Esophagus squamous epithelium (tissue), 5 donors: Measurements from ENCODE around the gene CNIH3. TPM values are rescaled to one million over a fixed set of nuclear protein-coding genes. Genes with fewer than 3 reads are reported as not detected.

Experiments used
- DNase-seq: peaks from one replicate; lab custom pipeline; 2025; lab: John Stamatoyannopoulos, UW
- H3K27ac ChIP-seq, 4 donors: fragments of 200-600 bp; sonication (generic); one replicate each; pipeline ENCODE4 v1.5.1; 2016 to 2019; ENCODE audit warnings: mild to moderate bottlenecking in 1 of 4
- H3K27me3 ChIP-seq, 4 donors: fragments of 200-600 bp; sonication (generic); 1 replicate in 3 of 4; 2 replicates in 1 of 4; pipeline versions ENCODE4 v1.5.1 to v1.6.0; 2017 to 2021; ENCODE audit warnings: antibody characterized with exemption in 1 of 4
- H3K36me3 ChIP-seq, 3 donors: fragments of 200-600 bp; sonication (generic); one replicate each; pipeline ENCODE4 v1.5.1; 2016 to 2019
- H3K4me1 ChIP-seq, 3 donors: fragments of 200-600 bp; sonication (generic); one replicate each; pipeline ENCODE4 v1.5.1; 2017 to 2019
- H3K4me3 ChIP-seq, 4 donors: fragments of 200-600 bp; sonication (generic); 1 replicate in 3 of 4; 2 replicates in 1 of 4; pipeline ENCODE4 v1.5.1; 2016 to 2019; ENCODE audit warnings: mild to moderate bottlenecking in 2 of 4, moderate library complexity in 1 of 4
- H3K9me3 ChIP-seq, 3 donors: fragments of 200-600 bp; sonication (generic); one replicate each; pipeline ENCODE4 v1.5.1; 2016 to 2019
- CTCF ChIP-seq, 6 experiments: fragments of 450-650 bp in 4 of 6; fragments of 200-600 bp in 2 of 6; sonication (generic) in 2 of 6; IDR thresholded peaks; one replicate each; pipeline ENCODE4 v1.5.1; 2016 to 2019; ENCODE audit warnings: antibody characterized with exemption in 6 of 6, mild to moderate bottlenecking in 4 of 6, moderate library complexity in 4 of 6
- POLR2A ChIP-seq, 4 donors: fragments of 450-650 bp; IDR thresholded peaks; one replicate each; pipeline ENCODE4 v1.6.1; 2017; ENCODE audit warnings: antibody characterized with exemption in 4 of 4, mild to moderate bottlenecking in 4 of 4, moderate library complexity in 3 of 4
- WGBS, 2 donors: methylation state at CpG; one replicate each; pipeline ENCODE4 v1.1.5; 2018; 5-methylcytosine and 5-hydroxymethylcytosine counted together
- intact Hi-C: fragments of 100-400 bp; cut with DNase I; formaldehyde crosslinking; loops from one replicate; pipeline ENCODE4 v1.15.0; 2022
- total RNA-seq, 4 donors: library from RNA; depleted of rRNA; stranded (reverse); fragments of >200 nt; gene quantifications; one replicate each; pipeline ENCODE4 v1.1.0, GENCODE V29; 2016
- donor health status: DM: yes; HTN: yes; CAD: no.

The CNIH3 gene
- total RNA-seq, 4 donors from 2014 or later, result 0.34 to 3.2 (median 1.2) TPM; not detected in 1

- Histone ChIP-seq H3K36me3 (no peaks in the 10 kb centered on the region), H3K4me3 (no peak overlapping the region), H3K9me3 (no peaks in the 10 kb centered on the region), H3K27me3 (no peaks in the 10 kb centered on the region), H3K27ac (no peak overlapping the region), H3K4me1 (peaks cover 0 to 4% (median 0%) of the 10 kb centered on the region in 3 donors)
- no peak for TF ChIP-seq POLR2A (IDR thresholded peaks at IDR 0.05)
- TF ChIP-seq CTCF (IDR thresholded peaks at IDR 0.05), result no peak
- intact Hi-C loops, result no loop called here
- 77 to 98% methylated on average over 4 to 6 of the region's 6 CpGs for WGBS, 2 donors
- no peak for DNase-seq
These were observed 152.9 kb downstream of the CNIH3 start for GRCh38 chr1:224768971-224769370.

- no peak for DNase-seq
- TF ChIP-seq POLR2A (IDR thresholded peaks at IDR 0.05) (no peak), CTCF (IDR thresholded peaks at IDR 0.05) (no peak)
- Histone ChIP-seq H3K4me1 (peaks cover 0 to 4% (median 0%) of the 10 kb centered on the region in 3 donors), H3K27ac (no peak overlapping the region), H3K36me3 (no peaks in the 10 kb centered on the region), H3K27me3 (no peaks in the 10 kb centered on the region), H3K4me3 (no peak overlapping the region), H3K9me3 (no peaks in the 10 kb centered on the region)
- intact Hi-C loops, result no loop called here
- 70 to 72% methylated on average over 7 of the region's 7 CpGs for WGBS, 2 donors
These were observed 153.6 kb downstream of the CNIH3 start for GRCh38 chr1:224769452-224770335.

- WGBS, 2 donors, result 37 to 45% methylated on average over 5 of the region's 5 CpGs
- no peak for TF ChIP-seq CTCF (IDR thresholded peaks at IDR 0.05)
- no peak for TF ChIP-seq POLR2A (IDR thresholded peaks at IDR 0.05)
- Histone ChIP-seq H3K27ac (no peak overlapping the region), H3K9me3 (no peaks in the 10 kb centered on the region), H3K4me3 (no peak overlapping the region), H3K27me3 (no peaks in the 10 kb centered on the region), H3K4me1 (peaks cover 0 to 4% (median 0%) of the 10 kb centered on the region in 3 donors), H3K36me3 (no peaks in the 10 kb centered on the region)
- DNase-seq, result no peak
- intact Hi-C loops, result no loop called here
These were observed 154.2 kb downstream of the CNIH3 start for GRCh38 chr1:224770336-224770693.

- no peak overlapping the region for H3K27ac ChIP-seq
- no peaks in the 10 kb centered on the region for H3K9me3 ChIP-seq
- TF ChIP-seq POLR2A (IDR thresholded peaks at IDR 0.05) (no peak), CTCF (IDR thresholded peaks at IDR 0.05) (no peak)
- intact Hi-C loops, result no loop called here
- no peaks in the 10 kb centered on the region for H3K36me3 ChIP-seq
- H3K4me3 ChIP-seq, result no peak overlapping the region
- H3K4me1 ChIP-seq, result peaks cover 0 to 4% (median 0%) of the 10 kb centered on the region in 3 donors
- H3K27me3 ChIP-seq, result no peaks in the 10 kb centered on the region
- no peak for DNase-seq
- WGBS, 2 donors, result 91 to 95% methylated on average over 2 of the region's 2 CpGs
These were observed 157.5 kb downstream of the CNIH3 start for GRCh38 chr1:224773646-224774045.

GRCh38 chr1:224774378-224774777, 158.3 kb downstream of the CNIH3 start:
- DNase-seq, result no peak

More at GRCh38 chr1:224774378-224774777, 158.3 kb downstream of the CNIH3 start:
- 95 to 100% methylated on average over 2 of the region's 2 CpGs for WGBS, 2 donors
- Histone ChIP-seq H3K27ac (no peak overlapping the region), H3K27me3 (no peaks in the 10 kb centered on the region), H3K4me3 (no peak overlapping the region), H3K36me3 (no peaks in the 10 kb centered on the region), H3K9me3 (no peaks in the 10 kb centered on the region), H3K4me1 (peaks cover 0 to 4% (median 0%) of the 10 kb centered on the region in 3 donors)
- TF ChIP-seq POLR2A (IDR thresholded peaks at IDR 0.05) (no peak), CTCF (IDR thresholded peaks at IDR 0.05) (peak in 1 of 6 experiments; percentile 8)
- intact Hi-C loops, result no loop called here
